ENCODE results near the gene SYTL3.

- TF ChIP-seq HDGF (IDR thresholded peaks at IDR 0.05; ENCODE audit: borderline replicate concordance): no peak
- TF ChIP-seq CTBP1 (IDR thresholded peaks at IDR 0.05; ENCODE audit: borderline replicate concordance): no peak
- no peak for TF ChIP-seq SUZ12 (IDR thresholded peaks at IDR 0.05)
- no peak for TF ChIP-seq TARDBP (IDR thresholded peaks at IDR 0.05)
- no peak for TF ChIP-seq LEF1 (IDR thresholded peaks at IDR 0.05; ENCODE audit: borderline replicate concordance)
- TF ChIP-seq ELF4 (IDR thresholded peaks at IDR 0.05): no peak
- no peak for TF ChIP-seq ZNF384 (IDR thresholded peaks at IDR 0.05)
- no peak for TF ChIP-seq NFRKB (IDR thresholded peaks at IDR 0.05)
- no peak for TF ChIP-seq SP1 (IDR thresholded peaks at IDR 0.05)
- no peak for TF ChIP-seq FOXK2 (IDR thresholded peaks at IDR 0.05)
- TF ChIP-seq, protein P1, sequence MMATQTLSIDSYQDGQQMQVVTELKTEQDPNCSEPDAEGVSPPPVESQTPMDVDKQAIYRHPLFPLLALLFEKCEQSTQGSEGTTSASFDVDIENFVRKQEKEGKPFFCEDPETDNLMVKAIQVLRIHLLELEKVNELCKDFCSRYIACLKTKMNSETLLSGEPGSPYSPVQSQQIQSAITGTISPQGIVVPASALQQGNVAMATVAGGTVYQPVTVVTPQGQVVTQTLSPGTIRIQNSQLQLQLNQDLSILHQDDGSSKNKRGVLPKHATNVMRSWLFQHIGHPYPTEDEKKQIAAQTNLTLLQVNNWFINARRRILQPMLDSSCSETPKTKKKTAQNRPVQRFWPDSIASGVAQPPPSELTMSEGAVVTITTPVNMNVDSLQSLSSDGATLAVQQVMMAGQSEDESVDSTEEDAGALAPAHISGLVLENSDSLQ (IDR thresholded peaks at IDR 0.05): no peak
- no peak for TF ChIP-seq L3MBTL2 (conservative IDR thresholded peaks at IDR 0.05)
- TF ChIP-seq BHLHE40 (IDR thresholded peaks at IDR 0.05; ENCODE audit: borderline replicate concordance): no peak
- no peak for TF ChIP-seq ARNT (IDR thresholded peaks at IDR 0.05)
These were observed 29.7 kb upstream of the SYTL3 start for GRCh38 chr6:158619922-158620801.

Data from HEK293T (cell line).